HFFc6 (cell line): Measurements from ENCODE around the gene RASSF8. TPM values are rescaled to one million over a fixed set of nuclear protein-coding genes. Genes with fewer than 3 reads are reported as not detected.

Source experiments
- DNase-seq: peaks from one replicate; pipeline ENCODE4 v3.0.0-alpha.2; 2018
- H3K27ac Mint-ChIP-seq: 2 replicates; pipeline ENCODE4 v1.8.0; 2020; ENCODE audit warnings: mild to moderate bottlenecking, mixed read lengths
- H3K27me3 Mint-ChIP-seq: 2 replicates; pipeline ENCODE4 v1.8.0; 2021; ENCODE audit warnings: mild to moderate bottlenecking, moderate library complexity, mixed read lengths; ENCODE audit not compliant: insufficient read depth
- H3K36me3 Mint-ChIP-seq: 2 replicates; pipeline ENCODE4 v1.8.0; 2021; ENCODE audit warnings: low read depth, mixed read lengths
- H3K4me1 Mint-ChIP-seq: 2 replicates; pipeline ENCODE4 v1.8.0; 2020; ENCODE audit warnings: low read depth, mixed read lengths
- H3K4me3 Mint-ChIP-seq: 2 replicates; pipeline ENCODE4 v1.8.0; 2020; ENCODE audit warnings: mild to moderate bottlenecking, moderate library complexity, mixed read lengths
- H3K9me3 Mint-ChIP-seq: 2 replicates; pipeline ENCODE4 v1.8.0; 2020; ENCODE audit warnings: mild to moderate bottlenecking, mixed read lengths
- CTCF ChIP-seq: fragments of 200-600 bp; sonication (generic); IDR thresholded peaks from 2 replicates; pipeline ENCODE4 v1.5.0; 2021; ENCODE audit warnings: antibody characterized with exemption, mild to moderate bottlenecking
- total RNA-seq, 6 experiments: library from RNA; stranded (reverse); fragmentation: NEBNext Ultra II Directional; extraction: Animal tissue kit (Norgen Biotek cat#: 25700); gene quantifications; 2 replicates in 1 of 6; 3 replicates in 5 of 6; pipeline ENCODE4 v1.2.3, GENCODE V29; 2021

The RASSF8 gene
- total RNA-seq, 6 experiments from 2014 or later = 61.7 to 84.5 (median 77.0) TPM

GRCh38 chr12:26016516-26016915, 58.0 kb downstream of the RASSF8 start:
- no peak for TF ChIP-seq CTCF
- H3K27ac Mint-ChIP-seq = 0 out of 2 replicates have a peak overlapping the region, but pooled peaks have one; percentile 2
- no peaks in the 10 kb centered on the region for H3K9me3 Mint-ChIP-seq
- no peak for DNase-seq
- no peak overlapping the region for H3K4me3 Mint-ChIP-seq
- no peaks in the 10 kb centered on the region for H3K27me3 Mint-ChIP-seq
- peaks cover 60% of the 10 kb centered on the region for H3K4me1 Mint-ChIP-seq
- no peaks in the 10 kb centered on the region for H3K36me3 Mint-ChIP-seq

GRCh38 chr12:26017484-26018211, 59.2 kb downstream of the RASSF8 start:
- no peak overlapping the region for H3K4me3 Mint-ChIP-seq
- H3K27me3 Mint-ChIP-seq = no peaks in the 10 kb centered on the region
- no peaks in the 10 kb centered on the region for H3K9me3 Mint-ChIP-seq
- peak overlapping the region; percentile 24; the same call in 1 of the 2 replicates for H3K27ac Mint-ChIP-seq
- peaks cover 51% of the 10 kb centered on the region for H3K4me1 Mint-ChIP-seq
- H3K36me3 Mint-ChIP-seq = no peaks in the 10 kb centered on the region; the same call in 1 of the 2 replicates
- DNase-seq = no peak
- peak; percentile 83 for TF ChIP-seq CTCF

GRCh38 chr12:26018926-26019325, 60.4 kb downstream of the RASSF8 start:
- Mint-ChIP-seq H3K27ac (peak overlapping the region; percentile 59), H3K9me3 (no peaks in the 10 kb centered on the region), H3K27me3 (no peaks in the 10 kb centered on the region), H3K36me3 (peaks cover 4% of the 10 kb centered on the region; the same call in 1 of the 2 replicates), H3K4me1 (peaks cover 47% of the 10 kb centered on the region), H3K4me3 (peak overlapping the region; percentile 20; the same call in 1 of the 2 replicates)
- peak; percentile 28 for DNase-seq
- no peak for TF ChIP-seq CTCF

GRCh38 chr12:26021534-26021933, 63.1 kb downstream of the RASSF8 start:
- H3K4me1 Mint-ChIP-seq = peaks cover 34% of the 10 kb centered on the region

GRCh38 chr12:26022043-26022442, 63.6 kb downstream of the RASSF8 start:
- H3K36me3 Mint-ChIP-seq = peaks cover 4% of the 10 kb centered on the region; the same call in 1 of the 2 replicates
- 0 out of 2 replicates have a peak overlapping the region, but pooled peaks have one; percentile 3 for H3K27ac Mint-ChIP-seq
- no peak for TF ChIP-seq CTCF
- H3K27me3 Mint-ChIP-seq = no peaks in the 10 kb centered on the region
- no peak overlapping the region for H3K4me3 Mint-ChIP-seq
- H3K9me3 Mint-ChIP-seq = no peaks in the 10 kb centered on the region
- peaks cover 34% of the 10 kb centered on the region for H3K4me1 Mint-ChIP-seq
- no peak for DNase-seq

More at GRCh38 chr12:26021534-26021933, 63.1 kb downstream of the RASSF8 start:
- DNase-seq = no peak
- Mint-ChIP-seq H3K27me3 (no peaks in the 10 kb centered on the region), H3K36me3 (peaks cover 4% of the 10 kb centered on the region; the same call in 1 of the 2 replicates), H3K27ac (0 out of 2 replicates have a peak overlapping the region, but pooled peaks have one; percentile 3), H3K4me3 (no peak overlapping the region), H3K9me3 (no peaks in the 10 kb centered on the region)
- no peak for TF ChIP-seq CTCF
